MV-4-11 (cell line): ENCODE data around the gene FRMD4A.

Source experiments
- DNase-seq: peaks from one replicate; lab custom pipeline; 2025; lab: John Stamatoyannopoulos, UW

Gene FRMD4A

DNA sequence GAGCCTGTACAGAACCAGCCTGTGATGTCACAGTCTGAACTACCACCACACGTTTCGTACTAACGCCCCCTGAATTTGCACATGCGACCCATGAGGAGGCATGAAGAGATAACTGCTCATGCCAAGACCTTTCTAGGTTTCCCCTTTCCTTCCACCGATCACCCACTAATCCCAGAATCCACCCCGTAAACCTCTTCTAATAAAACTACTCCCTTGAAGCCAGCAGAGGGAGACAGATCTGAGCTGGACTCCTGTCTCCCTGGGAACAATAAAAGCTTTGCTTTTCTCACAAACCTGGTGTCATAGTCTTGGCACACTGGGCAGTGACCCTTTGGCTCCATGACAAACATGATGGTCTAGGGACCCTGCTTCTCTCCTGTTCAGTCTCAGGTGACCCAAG lies 144.5 kb downstream of the FRMD4A start:
- peak; percentile 33 for DNase-seq

DNA sequence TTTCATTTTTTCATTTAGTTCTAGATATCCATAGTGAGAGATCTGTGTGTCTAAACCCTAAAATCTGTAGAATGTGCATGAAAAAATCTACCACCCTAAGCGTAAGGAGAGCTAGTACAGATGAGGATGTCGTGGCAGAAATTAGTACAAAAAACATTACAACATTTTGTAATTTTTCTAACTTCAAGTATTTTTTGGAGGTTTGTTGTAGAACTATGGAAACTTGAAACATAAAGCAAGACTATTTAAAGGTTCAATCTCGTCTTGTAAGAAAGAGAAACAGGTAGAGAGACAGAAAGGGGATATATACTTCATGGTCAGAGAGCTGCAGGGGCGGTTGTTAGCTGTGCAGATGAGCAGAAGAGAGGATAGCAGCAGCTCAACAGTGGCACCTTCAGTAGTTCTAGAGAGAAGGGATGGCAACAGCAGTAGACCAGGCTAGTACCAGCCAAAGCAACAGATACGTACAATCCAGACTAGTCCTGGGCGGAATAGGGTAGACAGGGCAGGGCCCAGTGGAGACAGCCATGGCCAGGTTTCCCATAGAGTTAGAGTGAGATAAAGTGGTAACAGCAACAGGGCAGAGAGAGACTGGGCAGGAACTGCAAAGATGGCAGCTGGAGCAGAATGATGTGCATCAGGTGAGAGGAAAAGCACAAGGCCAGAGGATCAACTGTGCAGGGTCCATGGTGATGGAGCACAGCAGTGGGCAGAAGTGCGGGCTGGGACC lies 145.2 kb downstream of the FRMD4A start:
- peak; percentile 98 for DNase-seq

DNA sequence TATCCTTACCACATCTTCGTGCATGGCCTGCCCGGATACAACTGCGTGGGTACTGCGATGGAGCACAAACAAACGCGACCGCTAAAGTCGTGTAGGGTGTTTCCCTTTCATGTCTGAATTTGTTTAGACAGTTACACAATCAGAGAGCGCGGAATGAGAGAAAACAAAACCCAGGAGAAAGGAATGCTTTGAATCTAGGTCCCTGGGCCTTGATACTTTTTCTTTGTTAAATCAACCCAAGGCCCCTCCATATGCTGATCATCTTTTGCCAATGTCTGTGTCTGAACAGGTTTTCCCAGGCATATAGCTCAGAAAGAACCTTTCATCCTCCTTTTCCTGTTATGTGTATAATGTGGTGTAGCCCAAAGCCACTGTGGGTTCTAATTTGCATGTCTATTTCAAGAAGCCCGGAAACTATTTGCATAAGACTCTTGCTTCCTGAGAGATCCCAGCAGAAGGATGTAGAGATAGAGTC lies 145.8 kb downstream of the FRMD4A start:
- DNase-seq: peak; percentile 88

DNA sequence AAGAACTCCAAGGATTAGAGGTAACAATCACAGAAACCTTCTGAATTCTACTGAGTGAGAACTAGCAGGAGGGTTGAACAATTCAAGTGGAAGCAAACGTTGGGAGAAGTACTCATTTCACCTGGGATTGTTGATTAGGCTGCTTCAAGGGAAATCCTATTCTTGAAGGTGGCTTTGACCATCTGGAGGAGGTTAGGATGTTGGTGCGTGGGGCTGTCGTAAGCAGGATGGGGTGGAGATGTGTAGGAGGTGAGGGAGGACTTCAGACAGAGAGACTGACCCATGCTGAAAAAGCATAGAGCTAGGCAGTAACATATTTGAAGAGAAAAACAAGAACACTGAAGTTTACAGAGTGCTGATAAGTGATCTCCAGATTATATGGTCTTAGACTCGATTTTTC lies 147.9 kb downstream of the FRMD4A start:
- no peak for DNase-seq

DNA sequence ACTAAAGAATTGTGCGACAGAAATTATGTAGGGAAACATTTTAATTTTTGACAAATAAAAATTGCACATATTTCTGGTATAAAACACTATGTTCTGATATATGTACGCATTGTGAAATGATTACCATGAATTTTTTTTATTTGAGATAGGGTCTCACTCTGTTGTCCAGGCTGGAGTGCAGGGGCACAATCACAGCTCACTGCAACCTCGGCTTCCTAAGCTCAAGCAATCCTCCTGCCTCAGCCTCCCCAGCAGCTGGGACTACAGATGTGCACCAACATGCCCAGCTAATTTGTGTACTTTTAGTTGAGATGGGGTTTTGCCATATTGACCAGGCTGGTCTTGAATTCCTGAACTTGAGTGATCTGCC lies 149.2 kb downstream of the FRMD4A start:
- no peak for DNase-seq

DNA sequence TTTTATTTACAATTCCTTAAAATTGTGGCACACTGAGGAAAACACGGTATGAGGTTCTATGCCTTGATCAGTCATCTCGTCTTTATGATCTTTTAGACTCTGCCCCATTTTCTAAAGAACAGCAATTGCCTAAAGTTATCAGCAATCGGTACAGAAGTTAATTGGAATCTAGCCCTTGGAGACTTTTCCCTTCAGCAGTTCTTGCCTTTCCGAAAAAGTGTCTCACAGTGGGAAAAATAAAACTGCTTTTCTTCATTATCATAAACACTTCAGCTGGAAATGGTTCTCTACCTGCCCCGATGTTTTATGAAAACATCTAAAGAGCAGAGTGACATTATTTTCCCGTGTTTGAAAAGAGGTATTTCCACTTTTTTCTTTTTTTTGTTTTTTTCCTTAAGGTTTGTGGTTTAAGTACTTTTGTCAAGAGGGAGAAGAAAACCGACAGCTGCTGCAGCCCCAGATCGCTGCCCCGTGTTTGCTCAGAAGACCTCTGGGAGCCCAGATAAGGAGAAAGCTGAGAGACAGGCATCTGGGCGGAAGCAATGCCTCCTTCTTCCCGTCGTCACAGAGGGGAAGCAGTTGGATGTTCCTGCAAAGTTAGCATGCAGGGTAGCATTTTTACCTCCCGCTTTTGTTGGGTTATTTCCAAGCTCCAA lies 149.7 kb downstream of the FRMD4A start:
- DNase-seq: no peak

DNA sequence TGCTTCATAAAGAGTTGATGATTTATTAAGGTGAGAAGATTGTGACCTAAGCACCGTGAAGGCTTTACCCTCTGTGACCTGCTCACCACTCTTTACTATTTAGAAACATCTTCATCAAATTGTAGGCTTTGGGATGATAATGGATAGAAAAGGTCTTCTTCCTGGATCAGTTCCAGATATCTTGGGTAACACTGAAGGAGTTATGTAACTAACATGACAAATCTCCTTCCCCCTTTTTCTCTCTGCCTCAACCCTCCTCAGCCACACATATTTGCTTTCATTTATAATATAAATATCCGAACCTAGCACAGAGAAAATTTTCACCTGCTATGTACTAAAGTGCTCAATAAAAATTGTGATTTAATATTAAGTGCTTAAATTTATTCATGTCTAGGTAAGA lies 151.5 kb downstream of the FRMD4A start:
- peak; percentile 58 for DNase-seq

DNA sequence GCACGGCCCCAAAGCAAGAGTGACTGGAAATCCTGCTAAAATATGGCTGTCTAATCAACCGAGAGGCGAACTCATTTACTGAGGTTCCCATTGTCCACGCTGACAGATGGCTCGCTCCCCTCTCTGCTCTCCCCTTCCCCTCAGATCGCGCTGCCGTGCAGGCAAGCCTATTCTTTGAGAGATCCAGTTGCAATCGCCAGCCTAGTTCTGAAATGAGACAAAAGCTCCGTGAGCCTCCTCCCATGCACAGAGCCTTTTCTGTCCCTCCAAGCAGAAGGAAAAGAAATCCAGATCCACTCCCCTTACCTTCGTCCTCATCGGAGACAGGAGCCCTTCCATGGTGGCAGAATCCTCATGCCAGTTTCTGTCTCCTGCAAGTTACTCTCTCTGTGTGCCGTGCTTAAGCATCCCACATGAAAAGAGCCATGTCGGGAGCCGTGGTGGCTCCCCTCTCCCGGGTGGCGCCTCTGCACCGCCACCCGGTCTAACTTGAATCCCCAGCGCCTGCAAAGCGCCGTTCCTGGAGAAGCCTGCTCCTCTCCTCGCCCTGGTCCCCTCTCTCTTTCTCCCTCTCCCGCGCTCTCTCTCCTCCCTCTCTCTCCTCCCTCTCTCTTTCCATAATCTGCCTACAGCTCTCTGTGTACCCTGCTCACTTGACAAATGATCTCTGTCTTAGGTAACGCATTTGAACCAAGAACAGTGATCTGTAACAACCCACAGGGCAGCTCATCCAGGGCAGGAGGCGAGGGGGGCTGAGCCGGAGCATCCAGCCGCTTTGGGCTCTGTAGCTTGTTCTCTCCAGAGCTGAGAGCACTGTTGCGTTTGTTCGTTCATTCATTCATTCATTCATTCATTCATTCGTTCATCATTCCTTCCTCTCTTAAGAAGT lies 156.8 kb downstream of the FRMD4A start:
- no peak for DNase-seq

DNA sequence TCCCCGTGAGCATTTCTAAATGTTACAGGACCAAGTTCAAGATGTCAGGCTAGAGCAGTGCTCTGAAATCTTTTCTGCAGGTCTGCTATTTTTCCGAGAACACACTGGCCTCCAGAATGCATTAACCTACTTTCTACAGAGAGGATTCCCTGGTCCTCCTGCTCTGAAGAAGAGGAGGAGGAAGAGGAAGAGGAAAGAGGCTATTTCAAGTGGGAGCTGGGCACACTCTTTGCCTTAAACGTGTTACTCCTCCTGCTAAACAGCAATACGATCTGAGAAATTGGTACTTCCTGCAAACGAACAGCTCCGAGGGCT lies 157.4 kb downstream of the FRMD4A start:
- DNase-seq: no peak

DNA sequence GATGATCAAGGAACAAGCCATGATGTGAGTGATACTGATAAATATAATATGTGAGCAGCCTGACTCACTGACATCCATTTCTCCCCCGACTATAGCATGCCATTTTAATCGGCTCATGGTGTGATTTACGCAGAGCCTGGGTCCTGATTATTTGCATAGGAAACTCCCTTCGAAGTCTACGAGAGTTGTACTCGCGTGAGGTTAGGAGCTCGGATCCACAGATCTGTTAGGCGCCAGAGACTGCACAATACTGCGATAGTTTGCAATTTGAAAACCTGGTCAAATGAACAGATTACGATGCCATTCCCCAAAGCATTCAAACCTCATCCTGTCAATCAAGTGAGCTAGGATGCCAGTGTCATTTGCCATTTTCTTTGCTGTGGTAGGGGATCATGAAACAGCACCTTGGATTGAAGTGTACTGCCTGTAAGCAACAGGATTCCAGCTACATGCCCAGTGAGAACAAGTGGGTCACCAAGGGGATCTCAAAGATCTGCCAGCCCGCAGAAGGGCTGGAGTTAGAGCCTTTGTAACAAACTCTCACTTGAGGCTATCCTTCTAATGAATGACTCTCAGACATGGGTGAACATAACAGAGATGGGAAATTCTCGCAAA lies 158.3 kb downstream of the FRMD4A start:
- no peak for DNase-seq

DNA sequence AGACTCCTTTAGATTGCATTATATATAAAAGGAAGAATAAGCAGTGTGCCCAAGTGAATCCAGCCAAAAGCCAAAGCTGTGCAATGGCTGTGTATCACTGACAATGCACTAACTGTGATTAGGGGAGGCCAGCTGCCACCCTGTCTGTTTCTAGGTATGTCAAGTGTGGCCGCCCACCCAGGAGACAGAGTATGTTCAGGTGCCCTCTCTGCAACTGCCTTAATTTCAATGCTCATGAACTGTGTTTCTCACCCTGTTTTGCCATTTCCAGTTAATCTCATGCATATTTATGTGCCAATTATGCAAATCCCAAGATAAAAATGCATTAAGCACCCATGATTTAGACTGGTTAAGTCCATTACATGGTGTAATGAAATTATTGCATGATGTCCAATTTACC lies 159.4 kb downstream of the FRMD4A start:
- DNase-seq: no peak

DNA sequence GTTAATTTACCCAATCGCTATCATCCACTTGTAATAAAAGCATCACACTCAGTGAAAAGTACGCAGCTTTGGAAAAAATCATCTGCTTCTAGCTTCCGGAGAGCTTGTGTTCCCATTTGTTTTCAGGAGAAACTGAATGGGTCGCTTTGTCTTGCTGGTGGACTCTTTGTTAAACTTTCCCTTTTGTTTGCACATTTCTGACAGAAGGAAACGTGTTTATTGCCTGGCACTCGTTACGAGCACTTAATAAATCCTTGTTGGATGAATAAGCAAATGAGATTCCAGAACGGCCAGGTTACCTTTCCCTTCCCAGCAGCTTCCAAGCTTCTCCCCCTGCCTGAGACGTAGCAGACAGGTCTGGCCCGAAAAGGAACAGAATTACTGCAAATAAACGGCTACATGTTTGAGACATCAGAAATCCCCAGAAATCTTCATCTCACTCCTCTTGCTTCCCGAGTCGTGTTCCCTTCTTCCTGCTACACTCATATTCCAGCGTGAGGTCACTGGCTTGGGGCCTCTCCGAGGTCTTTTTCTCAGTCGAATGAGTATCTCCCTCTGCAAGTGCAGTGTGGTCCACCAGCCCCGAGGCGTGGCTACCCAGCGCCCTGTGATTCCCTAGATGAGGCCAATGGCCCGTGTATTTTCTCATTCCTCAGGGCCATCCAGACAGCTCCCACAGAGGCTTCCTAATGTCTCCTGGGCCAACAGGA lies 167.2 kb downstream of the FRMD4A start:
- no peak for DNase-seq

DNA sequence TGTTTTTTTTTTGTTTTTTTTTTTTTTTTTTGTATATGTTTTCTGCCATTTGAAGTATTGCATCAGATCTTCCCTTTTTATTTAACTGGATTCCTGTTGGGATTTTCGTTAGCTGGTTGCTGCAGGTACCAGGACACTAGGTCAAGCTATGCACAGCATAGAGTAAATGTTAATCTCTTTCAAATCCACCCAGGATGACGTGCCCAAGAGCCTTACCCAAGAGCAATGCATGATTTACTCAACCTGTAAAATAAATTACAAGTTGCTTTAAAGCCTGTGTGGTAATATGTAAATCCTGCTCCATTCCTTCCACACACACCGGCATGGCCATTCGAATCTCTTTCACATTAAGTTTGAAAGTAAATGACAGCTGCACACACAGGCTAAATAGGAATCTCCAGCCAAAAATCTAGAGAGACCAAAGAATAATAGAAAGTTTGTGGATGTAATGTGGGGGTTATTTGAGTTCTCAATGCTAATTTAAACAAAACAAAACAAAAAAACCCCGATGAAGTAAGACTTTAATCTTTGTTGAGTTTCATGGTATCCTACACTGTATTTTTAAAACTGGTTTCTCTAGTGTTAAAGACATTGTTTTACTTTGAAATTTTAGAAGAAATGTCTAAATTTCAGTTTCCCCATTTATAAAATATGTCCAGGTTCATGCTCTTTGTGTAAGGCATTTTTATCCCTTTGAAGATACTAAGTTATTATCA lies 167.9 kb downstream of the FRMD4A start:
- no peak for DNase-seq

DNA sequence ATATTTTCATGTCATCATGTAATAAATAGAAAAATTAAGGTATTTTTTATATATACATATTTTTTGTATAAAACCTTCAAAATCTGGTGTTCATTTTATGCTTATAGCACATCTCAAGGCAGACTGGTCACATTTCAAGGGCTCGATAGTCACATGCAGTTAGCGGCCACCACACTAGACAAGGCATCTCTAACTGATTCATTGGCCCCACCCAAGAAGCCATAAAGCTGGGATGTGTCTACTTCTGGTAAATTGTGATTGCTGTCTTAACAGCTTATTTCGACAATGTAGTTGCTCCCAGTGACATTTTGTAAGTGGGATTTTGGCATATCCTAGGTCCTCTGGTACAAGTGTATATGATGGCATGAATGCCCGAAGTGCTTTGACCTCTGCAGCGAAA lies 168.7 kb downstream of the FRMD4A start:
- DNase-seq: no peak

DNA sequence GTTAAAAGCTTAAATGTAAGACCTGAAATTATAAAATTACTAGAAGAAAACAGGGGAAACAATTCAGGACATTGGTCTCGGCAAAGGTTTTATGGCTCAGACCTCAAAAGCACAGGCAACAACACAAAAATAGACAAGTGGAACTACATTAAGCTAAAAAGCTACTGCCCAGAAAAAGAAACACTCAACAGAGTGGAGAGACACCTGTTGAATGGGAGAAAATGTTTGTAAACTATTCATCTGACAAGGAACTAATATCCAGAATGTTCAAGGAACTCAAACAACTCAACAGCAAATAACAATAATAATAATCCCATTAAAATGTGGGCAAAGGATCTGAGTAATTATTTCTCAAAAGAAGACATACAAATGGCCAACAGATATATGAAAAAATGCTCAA lies 170.4 kb downstream of the FRMD4A start:
- no peak for DNase-seq

DNA sequence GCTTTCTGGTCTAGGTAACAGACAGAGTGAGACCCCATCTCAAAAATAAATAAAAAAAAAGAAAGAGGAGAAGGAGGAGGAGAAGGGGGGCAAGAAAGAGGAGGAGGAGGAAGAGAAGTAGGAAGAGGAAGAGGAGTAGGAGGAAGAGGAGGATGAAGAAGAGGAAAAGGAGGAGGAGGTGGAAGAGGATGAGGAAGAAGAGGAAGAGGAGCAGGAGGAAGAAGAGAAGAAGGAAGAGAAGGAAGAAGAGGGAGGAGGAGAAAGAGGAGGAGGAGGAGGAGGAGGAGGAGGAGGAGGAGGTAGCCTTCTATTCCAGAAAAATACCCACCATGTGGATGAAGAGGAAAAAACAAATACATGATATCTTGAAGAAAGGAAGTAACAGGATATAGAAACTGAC lies 172.1 kb downstream of the FRMD4A start:
- no peak for DNase-seq

DNA sequence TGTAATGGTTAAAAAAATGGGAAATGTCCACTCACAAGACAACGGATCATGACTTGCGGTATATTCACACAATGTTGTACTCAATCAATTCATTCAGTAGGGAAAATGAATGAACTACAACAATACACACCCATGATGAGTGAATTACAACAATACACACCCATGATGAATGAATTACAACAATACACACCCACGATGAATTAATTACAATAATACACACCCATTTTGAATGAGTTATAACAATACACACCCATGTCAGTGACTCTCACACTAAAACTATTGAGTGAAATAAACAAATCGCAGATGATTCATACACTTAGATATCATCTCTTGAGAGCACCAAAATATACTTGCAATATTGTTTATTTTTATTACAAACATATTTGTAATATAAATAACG lies 174.6 kb downstream of the FRMD4A start:
- no peak for DNase-seq

DNA sequence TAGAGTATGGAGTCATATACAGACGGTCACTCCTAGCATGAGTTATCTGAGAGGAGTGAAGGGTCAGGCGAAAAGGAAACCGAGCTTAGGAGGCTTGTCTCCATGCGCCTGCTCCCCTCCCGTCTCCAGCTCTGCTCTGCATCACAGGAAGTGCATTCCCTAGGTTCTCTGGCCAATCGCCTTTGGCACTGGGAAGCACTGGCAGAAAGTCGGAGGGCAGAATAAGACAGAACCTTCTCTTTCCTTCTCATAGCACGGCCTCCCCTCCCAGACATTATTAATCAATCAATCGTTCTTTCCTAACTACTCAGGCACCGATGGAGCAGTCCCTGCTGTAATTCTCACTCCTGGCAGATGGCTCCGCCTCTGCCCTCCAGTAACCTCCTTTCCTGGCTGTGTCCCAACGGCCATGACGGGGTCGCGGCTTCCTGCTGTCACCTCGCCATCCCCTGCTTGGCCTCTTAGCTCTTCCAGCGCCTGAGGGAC lies 177.1 kb downstream of the FRMD4A start:
- DNase-seq: no peak

DNA sequence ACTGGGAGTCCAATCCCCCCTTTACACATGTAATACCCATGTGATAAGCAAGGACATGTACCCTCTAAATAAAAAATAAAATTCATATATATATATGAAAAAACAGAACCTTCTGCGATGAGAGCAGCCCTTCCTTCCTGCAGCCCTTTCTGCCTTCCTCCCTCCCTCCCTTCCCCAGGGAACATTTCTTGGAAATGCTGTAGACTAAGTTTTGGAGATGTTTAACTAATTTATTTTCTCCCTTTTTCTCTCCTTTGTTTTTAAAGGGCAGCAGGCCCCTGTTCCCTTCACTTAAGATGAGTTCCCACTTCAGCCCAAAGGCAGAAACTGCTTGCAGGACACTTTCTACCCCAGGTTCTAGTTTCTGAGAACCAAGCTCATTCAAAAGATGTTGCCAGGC lies 179.2 kb downstream of the FRMD4A start:
- no peak for DNase-seq

DNA sequence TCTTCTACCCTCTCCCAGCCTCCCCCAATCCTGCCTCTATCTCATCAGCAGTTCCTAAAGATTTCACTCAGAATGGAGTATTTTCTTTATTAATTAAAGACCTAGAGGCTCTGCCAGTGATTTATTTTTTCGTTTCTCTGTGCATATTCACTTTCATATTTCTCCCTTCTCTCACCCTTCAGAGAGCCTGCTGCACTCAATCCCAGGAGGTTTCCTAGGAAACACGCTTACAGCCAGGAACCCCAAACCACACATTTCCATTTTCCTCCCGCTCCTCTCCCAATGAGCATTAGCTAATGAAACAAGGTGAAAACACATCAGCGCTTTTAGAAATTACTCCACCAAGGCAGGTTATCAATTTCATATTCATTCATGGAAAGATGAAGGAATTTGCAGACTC lies 180.2 kb downstream of the FRMD4A start:
- DNase-seq: no peak

DNA sequence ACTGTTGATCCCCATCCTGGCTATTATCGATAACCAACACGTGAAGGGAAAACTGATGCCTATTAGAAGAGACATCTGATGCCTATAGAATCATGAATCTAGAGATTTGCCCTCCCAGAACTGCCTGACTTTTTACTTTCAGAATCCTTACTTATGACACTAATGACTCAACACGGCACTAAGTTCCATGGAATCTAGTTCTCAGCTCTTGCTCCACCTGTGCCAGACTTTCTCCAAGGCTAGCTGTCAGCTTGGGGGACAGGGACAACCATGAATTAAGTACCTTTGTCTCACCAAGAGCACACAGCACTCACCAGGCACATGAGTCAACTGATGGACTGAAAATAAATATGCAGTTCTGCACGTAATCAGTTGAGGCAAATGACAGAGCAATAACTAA lies 184.2 kb downstream of the FRMD4A start:
- no peak for DNase-seq
